ENCODE data around the gene ACOT7. TPM values are rescaled to one million over a fixed set of nuclear protein-coding genes. Genes with fewer than 3 reads are reported as not detected.

Gene ACOT7
- total RNA-seq, 2 donors from 2014 or later: 16.9 to 24.9 TPM

DNA sequence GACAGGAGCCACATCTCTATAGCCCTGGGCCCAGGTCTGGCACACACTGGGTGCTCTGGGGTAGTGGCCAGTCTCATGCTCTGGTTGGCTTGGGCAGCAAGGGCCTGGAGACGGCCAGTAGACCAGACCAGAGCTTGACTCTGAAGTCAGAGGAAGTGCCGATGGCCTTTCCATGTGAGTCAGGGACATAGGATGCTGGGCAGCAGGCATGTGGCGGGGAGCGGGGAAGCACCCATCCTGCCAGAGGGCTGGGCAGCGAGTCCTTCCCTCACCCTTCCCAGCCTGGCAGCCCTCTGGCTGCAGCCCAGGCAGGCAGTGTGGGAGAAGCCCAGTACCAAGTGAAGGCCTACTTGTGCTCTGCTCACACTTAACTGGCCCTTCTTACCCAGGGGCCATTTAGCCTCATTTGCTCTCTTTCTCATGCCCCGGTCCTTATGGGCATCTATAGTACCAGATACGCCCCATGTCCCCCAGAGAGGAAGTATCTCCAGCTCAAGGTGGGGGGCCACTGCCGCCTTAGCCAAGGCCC is 136.0 kb downstream of the ACOT7 start:
- intact Hi-C loops (cut with DNase I): no loop called here
- TF ChIP-seq POLR2A (IDR thresholded peaks at IDR 0.05) (no peak), POLR2AphosphoS5 (IDR thresholded peaks at IDR 0.05) (no peak)
- TF ChIP-seq, protein P1, sequence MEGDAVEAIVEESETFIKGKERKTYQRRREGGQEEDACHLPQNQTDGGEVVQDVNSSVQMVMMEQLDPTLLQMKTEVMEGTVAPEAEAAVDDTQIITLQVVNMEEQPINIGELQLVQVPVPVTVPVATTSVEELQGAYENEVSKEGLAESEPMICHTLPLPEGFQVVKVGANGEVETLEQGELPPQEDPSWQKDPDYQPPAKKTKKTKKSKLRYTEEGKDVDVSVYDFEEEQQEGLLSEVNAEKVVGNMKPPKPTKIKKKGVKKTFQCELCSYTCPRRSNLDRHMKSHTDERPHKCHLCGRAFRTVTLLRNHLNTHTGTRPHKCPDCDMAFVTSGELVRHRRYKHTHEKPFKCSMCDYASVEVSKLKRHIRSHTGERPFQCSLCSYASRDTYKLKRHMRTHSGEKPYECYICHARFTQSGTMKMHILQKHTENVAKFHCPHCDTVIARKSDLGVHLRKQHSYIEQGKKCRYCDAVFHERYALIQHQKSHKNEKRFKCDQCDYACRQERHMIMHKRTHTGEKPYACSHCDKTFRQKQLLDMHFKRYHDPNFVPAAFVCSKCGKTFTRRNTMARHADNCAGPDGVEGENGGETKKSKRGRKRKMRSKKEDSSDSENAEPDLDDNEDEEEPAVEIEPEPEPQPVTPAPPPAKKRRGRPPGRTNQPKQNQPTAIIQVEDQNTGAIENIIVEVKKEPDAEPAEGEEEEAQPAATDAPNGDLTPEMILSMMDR (IDR thresholded peaks at IDR 0.05): no peak
- H3K27me3 ChIP-seq (replicated peaks; ENCODE audit: insufficient read depth): no peaks in the 10 kb centered on the region
- peaks cover 4% of the 10 kb centered on the region for H3K4me1 ChIP-seq (replicated peaks)
- H3K9me3 ChIP-seq: no peaks in the 10 kb centered on the region
- no peaks in the 10 kb centered on the region for H3K36me3 ChIP-seq
- no peak overlapping the region for H3K4me3 ChIP-seq
- no peak overlapping the region for H3K27ac ChIP-seq
- DNase-seq (ENCODE audit: low spot score): no peak
- WGBS: 92% methylated on average over 8 of the region's 8 CpGs

DNA sequence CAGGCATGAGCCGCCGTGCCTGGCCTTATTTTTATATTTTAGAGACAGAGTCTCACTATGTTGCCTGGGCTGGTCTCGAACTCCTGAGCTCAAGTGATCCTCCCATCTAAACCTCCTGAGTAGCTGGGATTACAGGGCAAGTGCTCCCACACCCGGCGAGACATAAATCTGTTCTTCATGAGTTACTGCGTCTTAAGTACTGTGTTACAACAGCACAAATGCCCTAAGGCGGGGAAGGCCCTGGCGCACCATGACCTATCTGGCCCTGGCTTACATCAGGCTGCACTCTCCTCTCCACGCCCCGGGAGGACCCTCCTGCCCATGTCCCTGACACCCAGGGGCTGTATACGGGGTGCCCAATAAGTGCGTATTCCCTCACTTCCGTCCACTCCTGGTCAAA is 136.9 kb downstream of the ACOT7 start:
- Histone ChIP-seq H3K36me3 (no peaks in the 10 kb centered on the region), H3K4me3 (no peak overlapping the region), H3K27me3 (replicated peaks; ENCODE audit: insufficient read depth) (no peaks in the 10 kb centered on the region), H3K27ac (no peak overlapping the region), H3K9me3 (no peaks in the 10 kb centered on the region), H3K4me1 (replicated peaks) (peaks cover 4% of the 10 kb centered on the region)
- TF ChIP-seq POLR2A (IDR thresholded peaks at IDR 0.05) (no peak), POLR2AphosphoS5 (IDR thresholded peaks at IDR 0.05) (no peak)
- TF ChIP-seq, protein P1 (IDR thresholded peaks at IDR 0.05): no peak
- intact Hi-C loops (cut with DNase I): no loop called here
- DNase-seq (ENCODE audit: low spot score): no peak
- WGBS: 87% methylated on average over 13 of the region's 13 CpGs

DNA sequence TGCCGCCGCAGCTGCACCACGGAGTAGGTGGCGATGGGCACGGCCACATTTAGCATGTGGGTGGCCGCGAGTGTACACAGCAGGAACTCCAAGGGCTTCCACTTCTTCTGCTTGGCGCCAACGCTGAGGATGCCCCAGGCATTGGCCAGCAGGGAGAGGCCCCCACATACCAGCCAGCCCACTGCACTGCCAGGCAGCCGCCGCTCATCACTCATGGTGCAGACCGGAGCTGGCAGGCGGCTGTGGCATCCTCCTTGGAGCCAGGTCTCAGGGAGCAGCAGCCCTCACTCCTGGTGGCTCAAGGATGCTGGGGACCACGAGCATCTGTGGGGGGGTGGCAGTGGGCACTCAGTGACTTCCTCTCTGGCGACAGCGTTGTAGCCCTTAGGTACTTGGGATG is 138.9 kb downstream of the ACOT7 start:
- no peak for DNase-seq (ENCODE audit: low spot score)
- Histone ChIP-seq H3K27ac (no peak overlapping the region), H3K27me3 (replicated peaks; ENCODE audit: insufficient read depth) (peaks cover 6% of the 10 kb centered on the region), H3K9me3 (no peaks in the 10 kb centered on the region), H3K4me1 (replicated peaks) (peaks cover 2% of the 10 kb centered on the region), H3K36me3 (no peaks in the 10 kb centered on the region), H3K4me3 (no peak overlapping the region)
- intact Hi-C loops (cut with DNase I): no loop called here
- WGBS: 93% methylated on average over 14 of the region's 16 CpGs
- TF ChIP-seq POLR2AphosphoS5 (IDR thresholded peaks at IDR 0.05) (no peak), POLR2A (IDR thresholded peaks at IDR 0.05) (no peak)
- TF ChIP-seq, protein P1 (IDR thresholded peaks at IDR 0.05): no peak

DNA sequence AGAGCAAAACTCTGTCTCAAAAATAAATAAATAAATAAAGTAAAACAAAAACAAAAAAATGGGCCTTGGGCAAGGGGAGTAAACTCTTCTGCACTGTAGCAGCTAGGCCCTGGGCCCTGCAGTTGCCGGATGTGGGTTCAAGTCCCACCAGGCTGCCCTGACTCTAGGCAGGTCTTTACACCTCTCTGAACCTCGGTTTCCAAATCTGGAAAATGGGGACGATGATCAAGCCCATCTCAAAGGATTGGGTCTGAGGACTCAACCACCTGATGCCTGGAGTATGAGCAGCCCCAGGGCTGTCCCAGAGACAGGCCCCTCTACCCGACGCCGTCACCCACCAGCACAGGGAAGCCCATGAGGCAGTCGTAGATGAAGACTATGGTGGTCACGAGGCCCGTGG is 140.2 kb downstream of the ACOT7 start:
- intact Hi-C loops (cut with DNase I): no loop called here
- no peaks in the 10 kb centered on the region for H3K36me3 ChIP-seq
- no peaks in the 10 kb centered on the region for H3K9me3 ChIP-seq
- no peak for DNase-seq (ENCODE audit: low spot score)
- no peak overlapping the region for H3K27ac ChIP-seq
- no peak overlapping the region for H3K4me3 ChIP-seq
- H3K27me3 ChIP-seq (replicated peaks; ENCODE audit: insufficient read depth): peaks cover 6% of the 10 kb centered on the region
- TF ChIP-seq POLR2A (IDR thresholded peaks at IDR 0.05): no peak
- TF ChIP-seq, protein P1 (IDR thresholded peaks at IDR 0.05): no peak
- TF ChIP-seq POLR2AphosphoS5 (IDR thresholded peaks at IDR 0.05): no peak
- WGBS: 89% methylated on average over 6 of the region's 9 CpGs
- no peaks in the 10 kb centered on the region for H3K4me1 ChIP-seq (replicated peaks)

DNA sequence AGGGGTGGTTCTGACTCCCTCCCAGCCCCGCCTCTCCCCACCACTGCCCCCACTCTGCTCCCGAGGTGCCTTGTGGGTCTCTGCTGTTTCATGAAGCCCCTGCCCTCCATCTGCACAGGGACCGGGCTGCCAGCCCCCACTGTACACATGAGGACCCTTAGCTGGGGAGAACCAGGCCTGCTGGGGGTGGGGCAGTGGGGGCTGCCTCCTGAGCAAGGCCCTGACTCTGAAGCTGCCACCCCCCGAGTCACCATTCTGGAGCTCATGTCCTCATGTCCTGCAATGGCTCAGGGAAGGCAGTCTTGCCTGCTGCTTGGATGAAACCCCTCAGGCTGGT is 141.2 kb downstream of the ACOT7 start:
- Histone ChIP-seq H3K27me3 (replicated peaks; ENCODE audit: insufficient read depth) (peaks cover 6% of the 10 kb centered on the region), H3K27ac (no peak overlapping the region), H3K9me3 (no peaks in the 10 kb centered on the region), H3K4me3 (no peak overlapping the region), H3K36me3 (no peaks in the 10 kb centered on the region), H3K4me1 (replicated peaks) (no peaks in the 10 kb centered on the region)
- TF ChIP-seq POLR2AphosphoS5 (IDR thresholded peaks at IDR 0.05) (no peak), POLR2A (IDR thresholded peaks at IDR 0.05) (no peak)
- TF ChIP-seq, protein P1 (IDR thresholded peaks at IDR 0.05): no peak
- intact Hi-C loops (cut with DNase I): no loop called here
- DNase-seq (ENCODE audit: low spot score): no peak
- 82% methylated on average over 3 of the region's 4 CpGs for WGBS

Data from prostate gland (tissue), 2 donors.